Stomach smooth muscle (tissue), 2 donors: Measurements from ENCODE around the gene CARMIL3.
"Not testable (repeated sequence)": the region's sequence is repeated elsewhere in the genome, so short reads cannot be mapped to it uniquely, and the experiment has no call there.

Source experiments
- H3K27ac ChIP-seq: one replicate; pipeline ENCODE4 v1.7.0; 2013; ENCODE audit warnings: mild to moderate bottlenecking, low read length, inconsistent platforms
- H3K27me3 ChIP-seq, 2 donors: one replicate each; pipeline ENCODE4 v1.7.0; 2013; ENCODE audit warnings: low read length in 2 of 2; ENCODE audit not compliant: insufficient read depth in 2 of 2, control insufficient read depth in 1 of 2
- H3K36me3 ChIP-seq, 2 donors: one replicate each; pipeline ENCODE4 v1.7.0; 2013; ENCODE audit warnings: low read length in 2 of 2; ENCODE audit not compliant: control insufficient read depth in 2 of 2, insufficient read depth in 2 of 2
- H3K4me1 ChIP-seq: one replicate; pipeline ENCODE4 v1.7.0; 2013; ENCODE audit warnings: low read length; ENCODE audit not compliant: control insufficient read depth, insufficient read depth
- H3K4me3 ChIP-seq, 2 donors: one replicate each; pipeline ENCODE4 v1.7.0; 2013; ENCODE audit warnings: low read length in 2 of 2
- H3K9ac ChIP-seq, 2 donors: one replicate each; pipeline ENCODE4 v1.7.0; 2013; ENCODE audit warnings: low read length in 2 of 2, mild to moderate bottlenecking in 1 of 2
- H3K9me3 ChIP-seq, 2 donors: one replicate each; pipeline ENCODE4 v1.7.0; 2013; ENCODE audit warnings: low read length in 2 of 2; ENCODE audit not compliant: control insufficient read depth in 2 of 2
- donor health status: healthy.
- donor health status: Pancreatic carcinoma.

Gene CARMIL3

DNA sequence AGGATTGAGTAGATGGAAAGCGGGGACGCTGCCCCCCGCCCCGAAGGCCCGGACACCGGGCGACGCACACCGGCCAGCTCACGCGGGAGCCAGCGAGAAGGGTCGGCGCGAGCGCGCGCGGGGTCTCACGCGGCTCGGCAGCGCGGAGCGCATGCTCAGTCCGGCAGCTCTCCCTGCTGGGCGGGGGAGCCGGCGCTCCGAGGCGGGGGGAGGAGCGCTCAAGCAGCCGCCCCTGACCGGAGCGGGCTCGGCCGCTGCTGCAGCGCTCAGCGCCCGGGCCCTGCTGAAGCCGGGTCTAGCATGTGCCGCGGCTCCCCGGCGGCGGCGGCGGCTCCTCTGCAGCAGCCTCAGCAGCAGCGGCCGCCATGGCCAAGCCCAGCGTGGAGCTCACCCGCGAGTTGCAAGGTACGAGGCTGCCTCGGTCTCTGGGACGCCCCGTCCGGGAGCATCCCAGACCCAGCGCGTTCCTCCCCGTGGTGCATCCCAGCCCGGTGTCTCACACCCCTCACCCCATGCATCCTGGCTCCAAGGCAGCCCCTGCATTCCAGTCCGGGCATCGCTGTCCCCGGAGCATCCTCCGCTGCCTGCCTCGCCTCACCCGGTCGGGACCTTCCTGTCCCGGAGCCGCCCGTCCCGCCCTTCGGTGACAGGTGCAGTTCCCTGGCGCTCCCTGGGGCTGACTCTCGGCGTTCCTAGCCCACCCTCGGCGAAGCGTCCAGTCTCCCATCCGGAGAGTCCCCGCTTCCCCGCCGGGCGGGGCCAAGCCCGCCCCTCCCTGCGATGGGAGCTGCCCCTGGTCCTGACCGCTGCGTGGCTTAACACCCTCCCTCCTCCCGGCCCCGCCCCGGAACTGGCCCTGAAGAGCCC lies at the start of gene CARMIL3:
TSS of gene CARMIL3 (plus strand) at position 221 of the 867 bp plus-strand sequence. CDS start at position 366, 145 bp downstream.
- Histone ChIP-seq H3K36me3 (no peaks in the 10 kb centered on the region), H3K4me1 (peaks cover 18% of the 10 kb centered on the region), H3K27ac (no peak within 1 kb of the TSS), H3K27me3 (peaks cover 4 to 10% of the 10 kb centered on the region in 2 donors), H3K9ac (peak within 1 kb of the TSS; percentile 66 to 73), H3K9me3 (no peaks in the 10 kb centered on the region), H3K4me3 (peak within 1 kb of the TSS; percentile 54 to 77)

- H3K36me3 ChIP-seq, H3K27ac ChIP-seq, H3K4me1 ChIP-seq, H3K27me3 ChIP-seq, H3K9ac ChIP-seq, H3K9me3 ChIP-seq: not testable (repeated sequence)
- H3K4me3 ChIP-seq, result peak overlapping the region; percentile 43 to 60
Observed at GRCh38 chr14:24006471-24006816, 45.4 kb upstream of the CARMIL3 start.

- not testable (repeated sequence) for H3K9ac ChIP-seq, H3K27ac ChIP-seq, H3K36me3 ChIP-seq, H3K4me1 ChIP-seq, H3K9me3 ChIP-seq, H3K27me3 ChIP-seq
- peak overlapping the region; percentile 43 to 60 for H3K4me3 ChIP-seq
Observed at GRCh38 chr14:24006817-24007652, 44.8 kb upstream of the CARMIL3 start.

DNA sequence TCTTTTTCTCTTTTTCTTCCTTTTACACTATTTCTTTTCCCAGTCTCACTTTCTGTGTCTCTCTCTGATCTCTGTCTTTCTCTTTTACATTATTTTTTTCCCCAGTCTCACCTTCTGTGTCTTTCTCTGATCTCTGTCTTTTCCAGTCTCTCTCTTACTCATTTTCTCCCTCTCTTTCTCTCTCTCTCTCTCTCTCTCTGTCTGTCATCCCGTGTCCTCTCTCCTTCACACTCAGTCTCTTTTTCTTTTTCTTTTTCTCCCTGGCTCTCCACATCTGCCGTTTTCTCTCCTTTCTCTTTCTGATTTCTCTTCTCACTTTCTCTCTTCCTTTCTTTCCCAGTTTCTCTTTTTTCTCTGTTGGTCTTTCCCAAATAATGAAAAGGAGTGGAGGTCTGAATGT lies 40.8 kb upstream of the CARMIL3 start:
- H3K9ac ChIP-seq, result no peak overlapping the region
- no peaks in the 10 kb centered on the region for H3K9me3 ChIP-seq

GRCh38 chr14:24012726-24013273 lies 39.0 kb upstream of the CARMIL3 start:
- not testable (repeated sequence) for H3K9ac ChIP-seq, H3K4me1 ChIP-seq, H3K36me3 ChIP-seq, H3K27me3 ChIP-seq, H3K4me3 ChIP-seq, H3K27ac ChIP-seq, H3K9me3 ChIP-seq

More for the DNA sequence above, 40.8 kb upstream of the CARMIL3 start:
- Histone ChIP-seq H3K27ac (no peak overlapping the region), H3K4me3 (no peak overlapping the region), H3K4me1 (peaks cover 4% of the 10 kb centered on the region), H3K27me3 (no peaks in the 10 kb centered on the region), H3K36me3 (no peaks in the 10 kb centered on the region)

DNA sequence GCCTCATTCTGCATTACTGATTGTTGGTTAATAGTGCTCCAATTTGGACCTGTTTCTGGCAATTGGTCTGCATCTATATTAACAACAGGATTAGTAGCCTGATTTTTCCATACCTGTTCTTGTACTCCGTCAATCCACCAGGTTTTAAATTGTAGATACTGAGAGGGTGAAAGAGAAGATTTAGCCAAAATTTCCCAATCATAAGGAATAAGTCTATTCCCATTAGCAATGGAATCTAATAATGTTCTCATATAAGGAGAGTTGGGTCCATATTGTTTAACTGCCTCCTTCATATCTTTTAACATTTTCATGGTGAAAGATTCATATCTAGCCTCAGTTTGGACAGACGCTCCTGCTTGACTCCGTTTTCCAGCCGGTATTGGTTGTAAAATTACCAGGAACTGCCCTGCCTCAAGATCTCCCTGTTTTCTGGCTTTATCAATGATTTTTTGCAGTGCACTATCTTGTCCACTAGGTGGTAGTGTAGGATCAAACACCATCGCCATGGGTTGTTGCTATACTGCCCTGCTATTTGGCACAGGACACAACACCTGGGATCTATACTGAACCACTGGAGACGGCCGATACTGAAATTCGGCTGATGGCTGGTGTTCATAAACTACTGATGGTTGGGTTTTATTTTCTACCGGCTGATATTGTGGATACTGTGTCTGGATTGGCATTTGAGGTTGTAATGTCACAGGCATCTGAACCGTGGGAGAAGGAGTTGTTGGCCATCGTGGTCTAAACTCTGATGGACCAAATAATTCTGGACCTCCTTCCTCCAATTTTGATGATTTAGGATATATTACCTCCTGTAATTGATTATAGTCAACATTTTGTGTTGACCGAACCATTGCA lies 37.9 kb upstream of the CARMIL3 start:
- no peak overlapping the region for H3K27ac ChIP-seq
- H3K4me1 ChIP-seq, result peaks cover 4% of the 10 kb centered on the region
- H3K9ac ChIP-seq, result no peak overlapping the region
- no peaks in the 10 kb centered on the region for H3K36me3 ChIP-seq
- no peaks in the 10 kb centered on the region for H3K9me3 ChIP-seq
- H3K4me3 ChIP-seq, result no peak overlapping the region
- no peaks in the 10 kb centered on the region for H3K27me3 ChIP-seq

DNA sequence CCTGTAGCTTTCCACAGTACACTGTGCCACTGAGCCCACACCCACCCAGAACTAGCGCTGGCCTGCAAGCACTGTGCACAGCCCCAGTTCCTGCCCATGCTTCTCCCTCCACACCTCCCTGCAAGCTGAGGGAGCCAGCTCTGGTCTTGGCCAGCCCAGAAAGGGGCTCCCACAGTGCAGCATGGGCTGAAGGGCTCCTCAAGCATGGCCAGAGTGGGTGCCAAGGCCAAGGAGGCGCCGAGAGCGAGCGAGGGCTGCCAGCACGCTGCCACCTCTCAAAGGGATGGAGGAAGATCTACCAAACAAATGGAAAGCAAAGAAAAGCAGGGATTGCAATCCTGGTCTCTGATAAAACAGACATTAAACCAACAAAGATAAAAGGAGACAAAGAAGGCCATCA lies 36.1 kb upstream of the CARMIL3 start:
- not testable (repeated sequence) for H3K9ac ChIP-seq, H3K9me3 ChIP-seq, H3K27me3 ChIP-seq, H3K4me1 ChIP-seq, H3K4me3 ChIP-seq, H3K27ac ChIP-seq, H3K36me3 ChIP-seq

DNA sequence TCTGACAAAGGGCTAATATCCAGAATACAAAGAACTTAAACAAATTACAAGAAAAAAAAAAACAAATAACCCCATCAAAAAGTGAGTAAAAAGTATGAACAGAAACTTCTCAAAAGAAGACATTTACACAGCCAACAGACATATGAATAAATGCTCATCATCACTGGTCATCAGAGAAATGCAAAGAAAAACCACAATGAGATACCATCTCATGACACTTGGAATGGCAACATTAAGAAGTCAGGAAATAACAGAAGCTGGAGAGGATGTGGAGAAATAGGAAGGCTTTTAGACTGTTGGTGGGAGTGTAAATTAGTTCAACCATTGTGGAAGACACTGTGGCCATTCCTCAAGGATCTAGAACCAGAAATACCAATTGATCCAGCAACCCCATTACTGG lies 32.8 kb upstream of the CARMIL3 start:
- H3K27me3 ChIP-seq, H3K9me3 ChIP-seq, H3K4me3 ChIP-seq, H3K9ac ChIP-seq, H3K36me3 ChIP-seq, H3K4me1 ChIP-seq, H3K27ac ChIP-seq: not testable (repeated sequence)

DNA sequence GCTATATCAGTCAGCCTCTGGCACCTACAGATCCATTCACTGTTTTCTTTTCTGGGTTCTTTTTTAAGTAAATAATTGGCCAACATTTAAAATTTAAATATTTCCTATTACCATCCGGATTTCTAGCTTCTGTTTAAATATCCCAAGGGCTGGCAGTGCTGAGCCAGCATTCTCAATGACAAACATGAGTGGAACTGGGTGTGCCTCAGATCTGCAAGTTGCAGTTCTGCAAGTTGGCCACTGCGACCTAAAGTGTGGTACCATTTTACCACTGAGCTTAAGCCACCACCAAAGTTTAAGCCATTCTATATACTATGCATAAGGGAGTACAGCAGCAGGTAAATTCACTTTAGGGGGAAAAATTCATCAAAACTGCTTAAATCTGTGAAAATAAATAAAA lies 31.9 kb upstream of the CARMIL3 start:
- not testable (repeated sequence) for H3K9ac ChIP-seq, H3K4me1 ChIP-seq, H3K27ac ChIP-seq, H3K36me3 ChIP-seq, H3K27me3 ChIP-seq, H3K4me3 ChIP-seq, H3K9me3 ChIP-seq

DNA sequence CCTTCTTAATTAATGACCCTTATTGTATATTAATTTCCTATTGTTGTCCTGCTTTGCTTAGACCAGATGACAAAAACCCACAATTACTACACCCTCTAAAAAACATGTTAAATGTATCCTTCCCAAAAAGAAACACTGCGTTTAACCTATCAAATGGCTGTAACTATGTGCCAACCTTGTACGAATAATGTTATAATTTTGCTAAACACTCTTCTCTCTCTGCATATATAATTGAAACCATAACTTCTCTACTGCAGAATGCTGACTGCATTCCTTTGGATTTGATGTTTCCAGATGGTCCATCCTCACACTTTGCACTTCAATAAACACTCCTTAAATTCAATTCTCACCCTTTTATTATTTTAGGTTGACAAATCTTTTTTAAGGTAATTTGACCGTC lies 31.3 kb upstream of the CARMIL3 start:
- not testable (repeated sequence) for H3K27ac ChIP-seq, H3K4me1 ChIP-seq, H3K9me3 ChIP-seq, H3K9ac ChIP-seq, H3K4me3 ChIP-seq, H3K36me3 ChIP-seq, H3K27me3 ChIP-seq
